VCaP (cell line): ENCODE data around the gene EVC.
A peak's percentile ranks its signal among the peaks of the same experiment; 100 is the strongest.
"Not testable (repeated sequence)": the region's sequence is repeated elsewhere in the genome, so short reads cannot be mapped to it uniquely, and the experiment has no call there.

Source experiments
- H3K27ac ChIP-seq: fragments of 450-650 bp; 2 replicates; pipeline ENCODE4 v1.5.1; 2017
- TF ChIP-seq, protein P1 (sequence below): fragments of 450-650 bp; conservative IDR thresholded peaks from 2 replicates; pipeline ENCODE4 v1.5.1; 2017; ENCODE audit warnings: mild to moderate bottlenecking, moderate library complexity

Gene EVC

GRCh38 chr4:5720157-5720850, 9.3 kb downstream of the EVC start:
- TF ChIP-seq, protein P1, sequence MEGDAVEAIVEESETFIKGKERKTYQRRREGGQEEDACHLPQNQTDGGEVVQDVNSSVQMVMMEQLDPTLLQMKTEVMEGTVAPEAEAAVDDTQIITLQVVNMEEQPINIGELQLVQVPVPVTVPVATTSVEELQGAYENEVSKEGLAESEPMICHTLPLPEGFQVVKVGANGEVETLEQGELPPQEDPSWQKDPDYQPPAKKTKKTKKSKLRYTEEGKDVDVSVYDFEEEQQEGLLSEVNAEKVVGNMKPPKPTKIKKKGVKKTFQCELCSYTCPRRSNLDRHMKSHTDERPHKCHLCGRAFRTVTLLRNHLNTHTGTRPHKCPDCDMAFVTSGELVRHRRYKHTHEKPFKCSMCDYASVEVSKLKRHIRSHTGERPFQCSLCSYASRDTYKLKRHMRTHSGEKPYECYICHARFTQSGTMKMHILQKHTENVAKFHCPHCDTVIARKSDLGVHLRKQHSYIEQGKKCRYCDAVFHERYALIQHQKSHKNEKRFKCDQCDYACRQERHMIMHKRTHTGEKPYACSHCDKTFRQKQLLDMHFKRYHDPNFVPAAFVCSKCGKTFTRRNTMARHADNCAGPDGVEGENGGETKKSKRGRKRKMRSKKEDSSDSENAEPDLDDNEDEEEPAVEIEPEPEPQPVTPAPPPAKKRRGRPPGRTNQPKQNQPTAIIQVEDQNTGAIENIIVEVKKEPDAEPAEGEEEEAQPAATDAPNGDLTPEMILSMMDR, result no peak
- no peak overlapping the region for H3K27ac ChIP-seq

DNA sequence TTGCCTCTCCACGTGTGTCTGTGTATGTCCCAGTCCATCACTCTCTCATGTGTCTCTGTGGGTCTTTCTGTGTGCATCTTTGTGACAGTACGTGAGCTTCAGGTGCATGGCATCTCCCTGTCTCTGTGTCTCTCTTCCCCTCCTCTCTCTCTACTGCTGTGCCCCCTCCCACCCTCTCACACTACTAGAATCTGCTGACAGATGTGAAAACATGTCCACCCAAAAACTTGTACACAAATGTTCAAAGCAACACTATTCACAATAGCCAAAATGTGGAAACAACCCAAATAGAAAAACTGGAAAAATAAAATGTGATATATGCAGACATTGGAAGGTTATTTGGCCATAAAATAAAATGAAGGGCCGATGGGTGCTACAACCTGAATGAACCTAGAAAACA, 10.0 kb downstream of the EVC start:
- peak overlapping the region; percentile 40; the same call in 1 of the 2 replicates for H3K27ac ChIP-seq
- TF ChIP-seq, protein P1, result no peak

DNA sequence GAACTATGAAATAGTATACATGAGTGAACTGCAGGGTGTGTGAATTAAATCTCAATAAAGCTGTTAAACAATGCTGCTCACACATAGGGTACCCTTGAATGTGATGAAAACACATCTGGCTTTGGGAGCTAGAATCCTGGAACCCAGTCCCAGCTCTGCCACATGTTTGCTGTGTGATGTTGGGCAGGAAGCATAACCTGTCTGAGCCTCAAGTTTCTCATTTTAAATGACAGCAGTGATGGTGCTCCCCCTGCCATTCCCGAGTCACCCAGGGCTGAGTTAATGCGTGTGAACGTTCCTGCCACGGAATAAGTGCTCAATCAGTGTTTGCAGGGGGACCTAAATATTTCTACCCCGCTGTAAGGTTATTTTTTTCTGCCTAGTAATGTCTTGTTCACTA, 10.9 kb downstream of the EVC start:
- peak overlapping the region; percentile 40 for H3K27ac ChIP-seq
- TF ChIP-seq, protein P1, result no peak

GRCh38 chr4:5722328-5722727, 11.3 kb downstream of the EVC start:
- TF ChIP-seq, protein P1, result no peak
- H3K27ac ChIP-seq, result peak overlapping the region; percentile 40

GRCh38 chr4:5724377-5724776, 13.4 kb downstream of the EVC start:
- TF ChIP-seq, protein P1, result no peak
- no peak overlapping the region for H3K27ac ChIP-seq

DNA sequence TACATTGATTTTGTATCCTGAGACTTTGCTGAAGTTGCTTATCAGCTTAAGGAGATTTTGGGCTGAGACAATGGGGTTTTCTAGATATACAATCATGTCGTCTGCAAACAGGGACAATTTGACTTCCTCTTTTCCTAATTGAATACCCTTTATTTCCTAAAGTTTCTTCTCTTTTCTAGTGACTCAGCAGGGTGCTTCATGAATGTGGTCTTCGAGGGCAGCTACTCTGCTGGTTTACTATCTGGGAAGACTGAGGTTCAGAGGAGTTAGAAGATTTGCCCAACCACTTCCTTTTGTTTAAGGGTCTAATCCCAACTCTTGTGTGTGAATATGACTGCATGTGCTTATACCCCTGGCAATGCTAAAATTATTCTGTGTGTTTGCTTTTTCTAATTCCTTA, 17.4 kb downstream of the EVC start:
- H3K27ac ChIP-seq, result not testable (repeated sequence)

DNA sequence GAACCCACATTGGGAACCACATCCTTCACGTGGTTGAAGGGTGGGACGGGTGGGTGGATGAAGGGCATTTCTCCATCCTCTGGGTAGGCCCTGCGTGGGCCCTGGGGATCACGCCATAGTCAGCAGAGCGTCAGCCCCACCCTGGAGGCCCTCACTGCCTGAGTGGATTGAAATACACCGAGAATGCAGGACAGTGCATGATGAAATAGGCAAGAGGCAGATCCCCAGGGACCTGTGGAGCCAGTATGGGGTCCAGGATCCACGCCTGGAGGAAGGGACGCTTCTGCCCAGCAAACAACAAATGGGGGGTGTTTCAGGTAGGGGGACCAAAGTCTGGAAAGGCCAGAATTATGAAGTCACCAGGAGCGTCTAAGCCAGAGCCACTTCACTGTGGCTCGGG, 19.4 kb downstream of the EVC start:
- TF ChIP-seq, protein P1, result no peak
- no peak overlapping the region for H3K27ac ChIP-seq

- TF ChIP-seq, protein P1, result no peak
- no peak overlapping the region for H3K27ac ChIP-seq
Measured at GRCh38 chr4:5730993-5731990, 20.3 kb downstream of the EVC start.
